COLO668 (cell line): ENCODE data around the gene SPTA1.
"Not testable (repeated sequence)": the region's sequence is repeated elsewhere in the genome, so short reads cannot be mapped to it uniquely, and the experiment has no call there.

Experiments used
- DNase-seq: peaks from one replicate; lab custom pipeline; 2025; ENCODE audit not compliant: unreplicated experiment; lab: John Stamatoyannopoulos, UW

SPTA1 gene

GRCh38 chr1:158686111-158687009 is at the start of gene SPTA1:
Gene SPTA1, minus strand, starts transcription at chr1:158686715. Its CDS starts 198 bp downstream, at chr1:158686517.
- no peak for DNase-seq

GRCh38 chr1:158735848-158736247 is 49.3 kb upstream of the SPTA1 start:
- DNase-seq, result no peak

DNA sequence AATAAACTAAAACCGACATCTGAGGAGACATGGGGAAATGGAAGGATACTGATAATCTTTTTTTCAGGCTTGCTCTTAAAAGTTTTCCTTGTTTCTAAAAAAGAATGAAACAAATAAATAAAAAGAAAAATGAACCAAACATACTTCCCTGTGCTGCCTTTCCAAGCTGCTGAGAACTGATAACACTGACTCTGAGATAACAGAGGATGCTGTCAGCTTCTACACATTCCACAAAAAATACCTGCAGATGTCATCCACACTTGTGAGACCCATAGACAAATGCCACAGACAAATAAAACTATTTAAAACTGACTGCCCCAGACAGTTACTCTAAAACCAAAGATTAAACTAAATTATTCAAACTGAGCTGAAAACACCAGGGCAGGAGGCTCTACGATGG is 46.0 kb upstream of the SPTA1 start:
- no peak for DNase-seq

DNA sequence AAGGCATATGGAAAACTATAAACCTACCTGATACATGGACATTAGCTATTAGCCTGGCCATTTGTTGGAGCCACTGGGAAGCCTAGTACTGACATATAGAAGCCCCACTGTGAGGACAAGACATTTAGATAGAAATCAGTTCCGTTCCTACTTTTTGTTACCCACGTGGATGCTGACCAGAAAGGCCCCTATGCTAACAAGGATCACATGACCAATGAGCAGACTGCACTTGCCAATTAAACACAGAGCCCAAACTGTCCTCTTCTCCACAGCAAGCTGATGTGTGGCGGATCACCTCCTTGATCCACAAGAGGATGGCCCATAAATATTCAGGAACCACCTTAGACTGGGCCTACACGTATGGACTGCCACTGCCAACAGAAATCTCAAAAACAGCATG is 45.2 kb upstream of the SPTA1 start:
- no peak for DNase-seq

DNA sequence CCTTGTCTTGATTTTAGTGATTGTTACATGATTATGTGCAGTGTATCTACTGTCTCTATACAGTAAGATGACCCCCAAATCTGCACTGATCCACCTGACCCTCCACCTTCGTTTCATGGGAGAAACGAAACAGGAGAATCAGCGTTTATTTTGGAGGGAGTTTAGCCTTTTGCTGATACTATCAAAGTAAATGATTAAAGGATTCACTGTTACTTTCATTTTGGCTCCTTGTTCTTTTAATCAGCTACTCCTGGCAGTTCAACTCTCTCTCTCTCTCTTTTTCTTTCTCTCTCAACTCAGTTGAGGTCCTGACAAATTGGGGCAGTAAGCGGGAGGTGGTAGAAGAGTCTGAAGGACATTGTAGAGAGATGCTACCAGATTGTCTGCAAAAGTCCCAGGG is 43.9 kb upstream of the SPTA1 start:
- DNase-seq, result no peak

GRCh38 chr1:158728510-158729225 is 42.2 kb upstream of the SPTA1 start:
- no peak for DNase-seq

DNA sequence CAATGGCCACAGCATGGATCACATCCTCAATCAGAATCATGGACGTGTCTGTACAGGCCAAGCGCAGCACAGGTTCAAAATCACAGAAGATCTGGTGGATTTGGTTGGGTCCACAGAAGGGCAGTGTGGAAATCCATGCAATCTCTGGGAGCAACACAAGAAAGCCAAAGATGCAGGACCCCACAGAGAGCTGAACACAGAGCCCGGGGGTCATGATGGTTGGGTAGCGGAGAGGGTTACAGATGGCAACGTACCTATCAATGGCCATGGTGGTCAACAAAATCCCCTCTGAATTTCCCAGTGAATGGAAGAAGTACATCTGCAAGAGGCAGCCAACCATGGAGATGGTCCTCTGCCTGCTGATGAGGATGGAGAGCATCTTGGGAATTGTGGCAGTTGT is 37.9 kb upstream of the SPTA1 start:
- no peak for DNase-seq

GRCh38 chr1:158720620-158721019 is 34.1 kb upstream of the SPTA1 start, which contains the start of gene OR6K3:
Gene OR6K3, minus strand, starts transcription at chr1:158720720. Its CDS starts 2,605 bp downstream, at chr1:158718115.
- no peak for DNase-seq

DNA sequence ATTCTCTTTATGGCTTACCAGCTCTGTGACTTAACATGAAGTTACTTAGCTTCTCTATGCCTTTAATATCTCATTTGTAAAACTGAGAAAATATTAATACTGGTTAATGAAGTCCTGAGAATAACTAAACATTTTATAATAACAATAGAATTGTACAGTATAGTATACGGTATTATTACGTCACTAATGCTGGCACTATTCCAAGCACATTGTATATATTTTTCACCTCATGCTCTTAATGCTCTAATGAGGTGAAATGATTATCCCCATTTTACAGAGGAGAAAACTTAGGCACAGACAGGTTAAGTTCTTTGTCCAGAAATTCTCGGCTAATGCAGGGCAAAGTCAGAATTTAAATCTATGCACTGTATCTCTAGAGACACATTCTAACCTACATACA is 33.1 kb upstream of the SPTA1 start:
- no peak for DNase-seq

DNA sequence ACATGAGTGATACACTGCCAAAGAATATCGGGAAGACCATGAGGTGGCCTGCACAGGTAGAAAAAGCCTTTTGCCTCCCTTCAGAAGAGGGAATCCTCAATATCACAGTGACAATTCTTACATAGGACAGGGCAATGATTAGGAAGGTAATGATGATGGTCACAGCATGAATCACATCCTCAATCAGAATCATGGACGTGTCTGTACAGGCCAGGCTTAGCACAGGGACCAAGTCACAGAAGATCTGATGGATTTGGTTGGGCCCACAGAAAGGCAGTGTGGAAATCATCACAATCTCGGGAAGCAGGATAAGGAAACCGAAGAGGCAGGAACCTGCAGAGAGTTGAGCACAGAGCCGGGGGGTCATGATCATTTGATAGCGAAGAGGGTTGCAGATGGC is 30.8 kb upstream of the SPTA1 start:
- DNase-seq, result no peak

- no peak for DNase-seq
These were observed 29.8 kb upstream of the SPTA1 start for GRCh38 chr1:158716335-158716734.

DNA sequence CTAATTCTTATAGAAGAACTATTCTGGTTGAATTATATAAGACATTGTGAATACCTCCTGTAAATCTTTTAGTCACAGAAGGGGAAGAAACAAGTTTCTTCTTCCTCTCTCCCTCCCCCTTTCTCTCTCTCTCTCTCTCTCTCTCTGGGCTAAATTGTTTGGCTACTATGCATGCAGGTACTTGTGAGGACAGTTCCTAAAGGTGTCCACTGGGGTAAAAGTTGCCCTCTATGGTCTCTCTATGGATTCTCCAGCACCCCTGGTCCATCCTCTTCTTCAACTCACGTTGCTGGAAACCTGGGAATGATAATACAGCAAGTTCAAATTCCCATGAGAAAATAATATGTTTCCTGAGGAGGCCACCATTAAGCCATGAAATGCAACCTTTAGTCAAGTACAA is 28.2 kb upstream of the SPTA1 start:
- no peak for DNase-seq

GRCh38 chr1:158711098-158711497 is 24.6 kb upstream of the SPTA1 start:
- DNase-seq, result no peak

GRCh38 chr1:158706096-158706495 is 19.6 kb upstream of the SPTA1 start:
- DNase-seq, result no peak

- DNase-seq, result no peak
These were observed 14.0 kb upstream of the SPTA1 start, which contains the start of gene OR6K2 for GRCh38 chr1:158700552-158700951. Gene OR6K2, minus strand, starts transcription at chr1:158700652. Its CDS starts 0 bp downstream, at chr1:158700652.

DNA sequence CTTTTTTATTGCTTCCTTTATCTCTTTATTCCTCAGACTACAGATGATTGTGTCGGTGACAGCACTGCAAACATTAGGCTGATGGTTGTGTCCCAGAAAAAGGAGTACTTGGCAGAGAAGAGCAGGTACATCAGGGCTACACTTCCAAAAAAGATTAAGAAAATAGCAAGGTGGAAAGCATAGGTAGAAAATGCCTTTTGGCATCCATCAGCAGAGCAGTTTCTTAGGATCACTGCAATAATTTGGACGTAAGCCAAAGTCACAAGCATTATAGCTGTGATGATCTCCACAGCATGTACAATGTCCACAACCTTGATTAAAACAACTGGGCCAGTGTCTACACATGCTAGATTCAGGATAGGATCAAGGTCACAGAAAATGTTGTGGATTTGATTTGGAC is 8.1 kb upstream of the SPTA1 start:
- no peak for DNase-seq

- DNase-seq, result no peak
These were observed 5.8 kb upstream of the SPTA1 start for GRCh38 chr1:158692356-158692755.

DNA sequence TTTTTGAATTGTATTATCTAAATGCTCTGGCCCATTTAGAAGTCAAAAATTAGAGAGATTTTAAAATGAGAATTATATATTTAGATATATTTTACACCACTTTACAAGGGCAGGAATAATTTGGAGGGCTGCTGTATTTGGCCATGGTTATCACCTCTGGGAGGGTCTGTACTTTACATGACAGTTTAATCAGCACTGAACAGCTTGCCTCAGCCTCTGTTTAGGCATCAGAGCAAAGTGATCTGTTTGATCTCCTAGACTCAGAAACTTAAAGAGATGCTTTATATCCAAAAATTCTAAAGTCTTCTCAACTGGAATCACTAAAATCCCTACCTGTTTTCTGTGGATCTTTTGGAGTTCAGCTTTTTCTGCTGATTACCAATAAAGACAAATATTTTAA is 5.4 kb upstream of the SPTA1 start:
- no peak for DNase-seq

- not testable (repeated sequence) for DNase-seq
These were observed 4.6 kb upstream of the SPTA1 start for GRCh38 chr1:158691149-158691548.

DNA sequence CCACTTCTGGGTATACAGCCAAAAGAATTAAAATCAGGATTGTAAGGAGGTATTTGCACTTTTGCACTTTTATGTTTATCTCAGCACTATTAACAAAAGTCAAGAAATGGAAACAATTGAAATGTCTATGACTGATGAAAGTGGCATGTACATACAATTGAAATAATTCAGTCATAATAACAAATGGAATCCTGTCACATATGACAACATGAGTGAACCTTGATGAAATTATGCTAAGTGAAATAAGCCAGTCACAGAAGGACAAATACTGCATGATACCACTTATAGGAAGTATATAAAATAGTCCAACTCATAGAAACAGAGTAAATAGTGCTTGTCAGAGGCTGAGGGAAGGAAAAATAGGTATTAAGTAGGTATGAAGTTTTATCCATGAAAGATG is 3.4 kb upstream of the SPTA1 start:
- DNase-seq, result no peak

DNA sequence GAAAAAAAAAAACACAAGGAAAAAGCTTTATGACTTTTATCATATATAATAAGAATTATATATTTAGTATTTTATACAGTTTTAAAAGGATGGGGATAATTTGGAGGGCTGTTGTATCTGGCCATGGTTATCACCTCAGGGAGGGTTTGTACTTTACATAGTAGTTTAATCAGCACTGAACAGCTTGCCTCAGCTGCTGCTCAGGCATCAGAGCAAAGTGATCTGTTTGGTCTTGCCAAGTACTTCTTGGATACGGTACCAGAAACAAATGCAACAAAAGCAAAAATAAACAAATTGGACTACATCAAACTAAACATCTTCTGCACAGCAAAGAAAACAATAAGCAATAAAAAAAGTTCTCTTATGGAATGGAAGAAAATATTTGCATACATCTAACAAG is 2.6 kb upstream of the SPTA1 start:
- DNase-seq, result no peak

- not testable (repeated sequence) for DNase-seq
These were observed 1.8 kb upstream of the SPTA1 start for GRCh38 chr1:158688343-158688742.
